CD14-positive monocyte (primary cell): Measurements from ENCODE around the gene ZNF23. TPM values are rescaled to one million over a fixed set of nuclear protein-coding genes. Genes with fewer than 3 reads are reported as not detected.

Experiments
- DNase-seq, 3 donors: peaks; one replicate each; pipeline ENCODE4 v3.0.0-alpha.2; 2011 to 2022
- H2AFZ ChIP-seq: 2 replicates; pipeline ENCODE4 v1.6.0; 2012; ENCODE audit warnings: mild to moderate bottlenecking, low read depth, low read length, inconsistent platforms; ENCODE audit not compliant: insufficient read depth, poor library complexity, severe bottlenecking
- H3K27ac ChIP-seq, 2 donors: 1 replicate in 1 of 2; 2 replicates in 1 of 2; pipeline ENCODE4 v1.5.1; 2012 to 2013; ENCODE audit warnings: low read length in 2 of 2, control low read depth in 1 of 2, inconsistent platforms in 1 of 2, low read depth in 1 of 2, mild to moderate bottlenecking in 1 of 2
- H3K27me3 ChIP-seq, 2 donors: one replicate each; pipeline versions ENCODE4 v1.6.0 to v1.6.1; 2011 to 2013; ENCODE audit warnings: low read length in 2 of 2; ENCODE audit not compliant: control insufficient read depth in 2 of 2, insufficient read depth in 2 of 2
- H3K36me3 ChIP-seq, 2 donors: replicated peaks in 1 of 2; 1 replicate in 1 of 2; 2 replicates in 1 of 2; pipeline versions ENCODE4 v1.5.1 to v1.6.1; 2012 to 2013; ENCODE audit warnings: low read length in 2 of 2, control low read depth in 1 of 2, inconsistent platforms in 1 of 2, mild to moderate bottlenecking in 1 of 2; ENCODE audit not compliant: insufficient read depth in 2 of 2, control insufficient read depth in 1 of 2
- H3K4me1 ChIP-seq, 2 donors: 1 replicate in 1 of 2; 2 replicates in 1 of 2; pipeline versions ENCODE4 v1.5.1 to v1.6.1; 2012 to 2013; ENCODE audit warnings: low read length in 2 of 2, control low read depth in 1 of 2, inconsistent platforms in 1 of 2, mild to moderate bottlenecking in 1 of 2, moderate library complexity in 1 of 2; ENCODE audit not compliant: insufficient read depth in 2 of 2, control insufficient read depth in 1 of 2
- H3K4me2 ChIP-seq: replicated peaks from 2 replicates; pipeline ENCODE3; 2012; ENCODE audit warnings: low read length, moderate library complexity, mild to moderate bottlenecking; ENCODE audit not compliant: poor library complexity, severe bottlenecking; ENCODE audit errors: extremely low read depth
- H3K4me3 ChIP-seq, 3 experiments: fragments of 200-600 bp in 1 of 3; sonication (generic) in 1 of 3; replicated peaks in 1 of 3; 1 replicate in 2 of 3; 2 replicates in 1 of 3; pipeline ENCODE4 v1.5.1; 2011 to 2013; ENCODE audit warnings: low read length in 3 of 3, mild to moderate bottlenecking in 3 of 3, control low read depth in 2 of 3, low read depth in 2 of 3, inconsistent platforms in 1 of 3, moderate library complexity in 1 of 3
- H3K79me2 ChIP-seq: 2 replicates; pipeline ENCODE4 v1.6.0; 2012; ENCODE audit warnings: mild to moderate bottlenecking, control low read depth, inconsistent platforms, low read length, moderate library complexity; ENCODE audit not compliant: insufficient read depth
- H3K9ac ChIP-seq: 2 replicates; pipeline ENCODE4 v1.6.0; 2017; ENCODE audit warnings: low read length, mild to moderate bottlenecking; ENCODE audit not compliant: insufficient read depth, poor library complexity, severe bottlenecking
- H3K9me3 ChIP-seq, 2 donors: replicated peaks in 1 of 2; 1 replicate in 1 of 2; 2 replicates in 1 of 2; pipeline versions ENCODE4 v1.5.1 to v1.6.1; 2012 to 2013; ENCODE audit warnings: low read length in 2 of 2, control low read depth in 1 of 2; ENCODE audit not compliant: control insufficient read depth in 1 of 2, insufficient read depth in 1 of 2
- H4K20me1 ChIP-seq: 2 replicates; pipeline ENCODE4 v1.6.0; 2012; ENCODE audit warnings: mild to moderate bottlenecking, low read length, control low read depth, moderate library complexity; ENCODE audit not compliant: insufficient read depth
- H3K27ac Mint-ChIP-seq, 7 donors: one replicate each; pipeline ENCODE4 v1.8.0; 2020; ENCODE audit warnings: mild to moderate bottlenecking in 7 of 7, mixed read lengths in 7 of 7, moderate library complexity in 6 of 7, inconsistent platforms in 2 of 7
- H3K27me3 Mint-ChIP-seq, 3 donors: one replicate each; pipeline ENCODE4 v1.8.0; 2021 to 2022; ENCODE audit warnings: low read depth in 3 of 3, mild to moderate bottlenecking in 3 of 3, mixed read lengths in 3 of 3, moderate library complexity in 3 of 3, inconsistent platforms in 1 of 3
- H3K36me3 Mint-ChIP-seq, 2 donors: one replicate each; pipeline ENCODE4 v1.8.0; 2020; ENCODE audit warnings: mixed read lengths in 2 of 2, inconsistent platforms in 1 of 2, mild to moderate bottlenecking in 1 of 2
- H3K4me1 Mint-ChIP-seq: one replicate; pipeline ENCODE4 v1.8.0; 2020; ENCODE audit warnings: mild to moderate bottlenecking, mixed read lengths
- H3K4me3 Mint-ChIP-seq, 2 donors: one replicate each; pipeline ENCODE4 v1.8.0; 2020; ENCODE audit warnings: mild to moderate bottlenecking in 2 of 2, mixed read lengths in 2 of 2, moderate library complexity in 1 of 2
- H3K9me3 Mint-ChIP-seq, 7 donors: one replicate each; pipeline ENCODE4 v1.8.0; 2020 to 2022; ENCODE audit warnings: mixed read lengths in 7 of 7, mild to moderate bottlenecking in 6 of 7, moderate library complexity in 6 of 7, inconsistent platforms in 2 of 7
- CTCF ChIP-seq: fragments of 200-600 bp; IDR thresholded peaks from one replicate; pipeline ENCODE4 v1.8.0; 2022; ENCODE audit warnings: antibody characterized with exemption, mild to moderate bottlenecking
- WGBS: methylation state at CpG from one replicate; pipeline ENCODE4 v1.1.5; 2013; ENCODE audit warnings: missing lambda C conversion rate; ENCODE audit not compliant: insufficient coverage; 5-methylcytosine and 5-hydroxymethylcytosine counted together
- intact Hi-C, 2 donors: fragments of 100-400 bp; cut with micrococcal nuclease; formaldehyde crosslinking; loops; one replicate each; pipeline versions ENCODE4 v1.15.0 to v1.15.1; 2023
- polyA plus RNA-seq, 3 donors: library from polyadenylated mRNA; depleted of rRNA in 1 of 3; unstranded in 2 of 3; stranded (reverse) in 1 of 3; fragments of 300-500 nt in 2 of 3; fragments of >200 nt in 1 of 3; fragmentation: Illumina TruSeq in 2 of 3; gene quantifications; 1 replicate in 2 of 3; 2 replicates in 1 of 3; pipeline ENCODE4 v1.2.3, GENCODE V29; 2012 to 2021

ZNF23 gene
- polyA plus RNA-seq, 3 donors: 2.1 to 3.9 (median 2.8) TPM

GRCh38 chr16:71431991-71432390 lies 30.1 kb downstream of the ZNF23 start:
- Histone ChIP-seq H3K4me3 (no peak overlapping the region), H3K79me2 (no peaks in the 10 kb centered on the region), H2AFZ (no peak overlapping the region), H3K27me3 (peaks cover under 1 to 4% of the 10 kb centered on the region in 2 donors), H4K20me1 (no peaks in the 10 kb centered on the region), H3K27ac (no peak overlapping the region), H3K4me2 (no peak overlapping the region), H3K36me3 (no peaks in the 10 kb centered on the region), H3K9ac (no peak overlapping the region), H3K4me1 (no peaks in the 10 kb centered on the region), H3K9me3 (no peaks in the 10 kb centered on the region)
- TF ChIP-seq CTCF: no peak
- no peaks in the 10 kb centered on the region for H3K36me3 Mint-ChIP-seq
- H3K27ac Mint-ChIP-seq: no peak overlapping the region
- DNase-seq: no peak
- WGBS: 92% methylated on average over 8 of the region's 9 CpGs
- no peak overlapping the region for H3K4me3 Mint-ChIP-seq
- peaks cover 0 to 16% (median 5%) of the 10 kb centered on the region in 7 donors for H3K9me3 Mint-ChIP-seq
- intact Hi-C loops: no loop called here
- no peaks in the 10 kb centered on the region for H3K4me1 Mint-ChIP-seq
- peaks cover 9 to 15% (median 10%) of the 10 kb centered on the region in 3 donors for H3K27me3 Mint-ChIP-seq

GRCh38 chr16:71431176-71431575 lies 30.9 kb downstream of the ZNF23 start:
- H3K27ac Mint-ChIP-seq: no peak overlapping the region
- H3K36me3 Mint-ChIP-seq: no peaks in the 10 kb centered on the region
- no peak overlapping the region for H3K4me3 ChIP-seq
- H3K27me3 Mint-ChIP-seq: peaks cover 16 to 23% (median 18%) of the 10 kb centered on the region in 3 donors
- no peaks in the 10 kb centered on the region for H3K4me1 ChIP-seq
- no peak for DNase-seq
- no peak overlapping the region for H3K4me2 ChIP-seq
- H3K79me2 ChIP-seq: no peaks in the 10 kb centered on the region
- peaks cover 8 to 12% of the 10 kb centered on the region in 2 donors for H3K27me3 ChIP-seq
- no peak overlapping the region for H3K9ac ChIP-seq
- H3K27ac ChIP-seq: no peak overlapping the region
- H2AFZ ChIP-seq: no peak overlapping the region
- TF ChIP-seq CTCF: no peak
- no peaks in the 10 kb centered on the region for H3K9me3 ChIP-seq
- peaks cover 0 to 17% (median 6%) of the 10 kb centered on the region in 7 donors for H3K9me3 Mint-ChIP-seq
- H3K4me3 Mint-ChIP-seq: no peak overlapping the region
- H3K4me1 Mint-ChIP-seq: no peaks in the 10 kb centered on the region
- 98% methylated on average over 6 of the region's 14 CpGs for WGBS
- H3K36me3 ChIP-seq: no peaks in the 10 kb centered on the region
- intact Hi-C loops: no loop called here
- no peaks in the 10 kb centered on the region for H4K20me1 ChIP-seq
